Astrocyte (in vitro differentiated cells and primary cell): ENCODE measurements around the gene ARPP21.

Source experiments
- EZH2 ChIP-seq: IDR thresholded peaks from 2 replicates; pipeline ENCODE4 v1.6.1; 2012; ENCODE audit warnings: mild to moderate bottlenecking, low read length, inconsistent platforms; ENCODE audit not compliant: insufficient read depth
- TF ChIP-seq, protein P1 (sequence below): IDR thresholded peaks from 2 replicates; pipeline ENCODE4 v1.5.1; 2011; ENCODE audit warnings: low read depth, mild to moderate bottlenecking, inconsistent platforms, low read length, moderate library complexity; ENCODE audit not compliant: insufficient read depth

DNA sequence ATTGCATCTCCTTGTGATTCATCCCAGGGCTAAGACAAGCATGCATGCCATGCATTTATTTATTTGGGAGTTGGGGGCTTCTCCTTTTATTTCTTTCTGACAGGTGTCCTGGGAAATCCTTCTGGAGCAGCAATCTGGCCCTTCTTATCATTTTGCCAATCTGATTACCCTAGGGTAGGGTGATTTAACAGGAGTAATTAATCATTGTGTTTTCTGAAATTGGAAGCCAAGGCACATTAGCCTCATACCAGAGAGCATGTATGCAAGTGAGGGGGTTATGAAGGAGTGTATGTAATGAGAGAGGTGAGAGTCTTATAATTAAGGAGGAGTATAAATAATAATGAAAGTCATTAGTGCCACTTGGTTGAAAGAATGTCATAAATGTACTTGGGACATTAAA lies 37.4 kb upstream of the ARPP21 start:
- TF ChIP-seq, protein P1, sequence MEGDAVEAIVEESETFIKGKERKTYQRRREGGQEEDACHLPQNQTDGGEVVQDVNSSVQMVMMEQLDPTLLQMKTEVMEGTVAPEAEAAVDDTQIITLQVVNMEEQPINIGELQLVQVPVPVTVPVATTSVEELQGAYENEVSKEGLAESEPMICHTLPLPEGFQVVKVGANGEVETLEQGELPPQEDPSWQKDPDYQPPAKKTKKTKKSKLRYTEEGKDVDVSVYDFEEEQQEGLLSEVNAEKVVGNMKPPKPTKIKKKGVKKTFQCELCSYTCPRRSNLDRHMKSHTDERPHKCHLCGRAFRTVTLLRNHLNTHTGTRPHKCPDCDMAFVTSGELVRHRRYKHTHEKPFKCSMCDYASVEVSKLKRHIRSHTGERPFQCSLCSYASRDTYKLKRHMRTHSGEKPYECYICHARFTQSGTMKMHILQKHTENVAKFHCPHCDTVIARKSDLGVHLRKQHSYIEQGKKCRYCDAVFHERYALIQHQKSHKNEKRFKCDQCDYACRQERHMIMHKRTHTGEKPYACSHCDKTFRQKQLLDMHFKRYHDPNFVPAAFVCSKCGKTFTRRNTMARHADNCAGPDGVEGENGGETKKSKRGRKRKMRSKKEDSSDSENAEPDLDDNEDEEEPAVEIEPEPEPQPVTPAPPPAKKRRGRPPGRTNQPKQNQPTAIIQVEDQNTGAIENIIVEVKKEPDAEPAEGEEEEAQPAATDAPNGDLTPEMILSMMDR: no peak
- TF ChIP-seq EZH2: no peak
